ENCODE measurements around the gene PRKAG2. TPM values are rescaled to one million over a fixed set of nuclear protein-coding genes. Genes with fewer than 3 reads are reported as not detected.

The PRKAG2 gene
- total and polyA plus RNA-seq, 2 experiments from 2014 or later = 17.0 to 19.5 TPM

DNA sequence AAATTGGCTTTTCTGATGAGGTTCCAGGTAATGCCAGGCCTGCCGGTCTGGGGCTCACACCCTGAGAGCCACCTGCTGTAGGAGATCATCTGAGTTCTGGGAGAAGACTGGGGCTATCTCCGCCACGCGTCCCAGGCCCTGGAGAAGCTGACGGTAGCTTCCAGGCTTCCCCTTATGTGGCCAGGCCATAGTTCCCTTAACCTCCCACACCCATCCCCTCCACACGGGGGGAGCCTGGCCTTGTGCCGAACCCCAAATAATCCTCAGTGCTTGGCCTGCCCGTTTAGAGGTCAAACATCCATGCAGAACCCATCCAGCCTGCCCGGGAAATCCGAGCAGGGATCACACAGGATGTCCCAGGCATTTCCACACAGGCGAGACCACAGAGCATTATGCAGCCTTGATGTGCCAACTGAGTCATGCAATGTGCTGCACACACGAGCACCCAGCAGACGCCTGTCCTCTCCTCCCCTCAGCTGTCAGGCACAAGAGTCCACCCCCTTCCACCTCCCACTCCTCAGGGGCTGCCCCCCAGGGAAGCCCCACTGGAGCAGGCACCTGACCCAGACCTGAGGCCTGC lies 176.2 kb downstream of the PRKAG2 start:
- Histone ChIP-seq H3K4me3 (no peak overlapping the region), H3K9me3 (ENCODE audit: low read depth) (no peaks in the 10 kb centered on the region), H4K20me1 (ENCODE audit: insufficient read depth) (no peaks in the 10 kb centered on the region), H3K9me2 (ENCODE audit: insufficient read depth) (no peaks in the 10 kb centered on the region), H3K27ac (no peak overlapping the region), H3K36me3 (ENCODE audit: low read depth) (no peaks in the 10 kb centered on the region), H3K9ac (no peak overlapping the region), H3K4me1 (ENCODE audit: insufficient read depth) (peaks cover 9% of the 10 kb centered on the region), H3F3A (ENCODE audit: insufficient read depth) (peaks cover 6% of the 10 kb centered on the region), H3K4me2 (ENCODE audit: unreplicated experiment) (no peak overlapping the region), H3K27me3 (replicated peaks; ENCODE audit: insufficient read depth) (no peaks in the 10 kb centered on the region), H2AFZ (no peak overlapping the region), H3K79me2 (ENCODE audit: insufficient read depth) (no peaks in the 10 kb centered on the region)
- peak; percentile 84 for DNase-seq
- TF ChIP-seq EZH2phosphoT487 (IDR thresholded peaks at IDR 0.05; ENCODE audit: insufficient read depth, low read depth) (no peak), EZH2 (IDR thresholded peaks at IDR 0.05; ENCODE audit: insufficient read depth, poor library complexity, severe bottlenecking) (no peak)
- in situ Hi-C loops (cut with MboI) = no loop called here
- 42 to 44% methylated on average over 13 of the region's 13 CpGs for WGBS, 2 experiments (ENCODE audit: low coverage in 1 of 2, low lambda C conversion rate in 2 of 2, missing lambda C conversion rate in 2 of 2)

DNA sequence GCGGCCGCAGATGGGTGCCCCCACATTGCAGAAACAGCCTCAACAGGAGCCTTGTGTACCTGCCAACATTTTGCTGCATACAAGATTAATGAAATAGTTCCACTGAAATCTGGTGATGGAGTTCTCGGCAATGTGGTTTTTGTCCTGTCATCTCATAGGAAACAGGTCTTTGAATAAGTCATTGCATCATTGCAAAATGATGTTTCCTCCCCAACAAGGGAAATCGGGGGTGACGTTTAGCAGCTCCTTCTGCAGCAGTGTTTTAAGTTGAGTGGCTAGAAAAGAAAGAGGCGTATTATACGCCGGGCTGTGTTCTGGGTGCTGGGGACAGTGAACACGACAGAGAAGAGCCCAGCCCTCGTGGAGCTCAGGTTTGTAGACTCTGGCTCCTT lies 177.0 kb downstream of the PRKAG2 start:
- Histone ChIP-seq H3K27ac (no peak overlapping the region; the same call in 1 of the 2 replicates), H4K20me1 (ENCODE audit: insufficient read depth) (no peaks in the 10 kb centered on the region), H3K4me1 (ENCODE audit: insufficient read depth) (peaks cover 9% of the 10 kb centered on the region), H3F3A (ENCODE audit: insufficient read depth) (peaks cover 6% of the 10 kb centered on the region), H2AFZ (no peak overlapping the region), H3K9me2 (ENCODE audit: insufficient read depth) (no peaks in the 10 kb centered on the region), H3K9ac (0 out of 2 replicates have a peak overlapping the region, but pooled peaks have one; percentile 16), H3K4me2 (ENCODE audit: unreplicated experiment) (peak overlapping the region; percentile 25), H3K79me2 (ENCODE audit: insufficient read depth) (no peaks in the 10 kb centered on the region), H3K4me3 (no peak overlapping the region), H3K36me3 (ENCODE audit: low read depth) (no peaks in the 10 kb centered on the region), H3K9me3 (ENCODE audit: low read depth) (no peaks in the 10 kb centered on the region), H3K27me3 (replicated peaks; ENCODE audit: insufficient read depth) (no peaks in the 10 kb centered on the region)
- peak; percentile 55 for DNase-seq
- TF ChIP-seq EZH2phosphoT487 (IDR thresholded peaks at IDR 0.05; ENCODE audit: insufficient read depth, low read depth) = no peak
- WGBS, 2 experiments (ENCODE audit: low coverage in 1 of 2, low lambda C conversion rate in 2 of 2, missing lambda C conversion rate in 2 of 2) = 76 to 79% methylated on average over 10 of the region's 10 CpGs
- in situ Hi-C loops (cut with MboI) = no loop called here

DNA sequence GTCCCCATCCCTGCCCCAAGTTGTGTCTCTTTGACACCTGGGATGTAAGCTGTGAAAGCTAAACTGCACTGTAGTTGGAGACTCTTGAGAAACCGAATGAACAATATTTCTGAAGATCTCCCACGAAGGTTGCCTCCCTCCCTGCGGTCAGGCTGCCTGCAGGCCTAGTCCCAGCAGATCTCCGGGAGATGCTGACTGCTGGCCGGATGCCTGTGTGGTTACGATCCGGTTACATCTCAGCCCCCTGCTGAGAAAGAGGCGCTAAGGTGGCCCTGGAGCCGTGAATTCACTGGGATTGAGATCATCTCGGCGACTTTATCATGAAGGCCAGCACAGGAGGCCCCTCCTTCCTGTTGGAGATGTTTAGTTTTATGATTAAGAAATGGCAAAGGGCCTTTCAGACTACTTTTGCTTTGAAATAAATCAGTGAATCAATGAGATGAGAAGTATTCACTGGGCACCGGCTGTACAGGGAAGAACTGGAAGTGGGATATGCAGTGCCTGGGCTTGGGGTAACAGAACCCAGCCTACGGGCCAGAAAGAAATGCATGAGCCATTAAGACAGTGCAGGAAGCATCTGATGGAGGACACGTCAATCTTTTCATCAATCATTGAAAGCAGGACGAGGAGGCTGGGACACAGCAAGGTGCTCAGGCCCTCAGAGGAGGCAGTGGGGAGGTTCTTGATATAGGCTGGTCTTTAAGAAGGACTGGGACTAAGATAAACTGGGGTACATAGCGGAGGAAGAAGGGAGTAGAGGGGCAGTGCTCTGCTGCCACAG lies 177.6 kb downstream of the PRKAG2 start:
- no peaks in the 10 kb centered on the region for H4K20me1 ChIP-seq (ENCODE audit: insufficient read depth)
- peak overlapping the region; percentile 16; the same call in 1 of the 2 replicates for H3K9ac ChIP-seq
- WGBS, 2 experiments (ENCODE audit: low coverage in 1 of 2, low lambda C conversion rate in 2 of 2, missing lambda C conversion rate in 2 of 2) = 54 to 57% methylated on average over 16 of the region's 16 CpGs
- H3K79me2 ChIP-seq (ENCODE audit: insufficient read depth) = no peaks in the 10 kb centered on the region
- TF ChIP-seq EZH2 (IDR thresholded peaks at IDR 0.05; ENCODE audit: insufficient read depth, poor library complexity, severe bottlenecking) (no peak), EZH2phosphoT487 (IDR thresholded peaks at IDR 0.05; ENCODE audit: insufficient read depth, low read depth) (no peak)
- no peaks in the 10 kb centered on the region for H3K36me3 ChIP-seq (ENCODE audit: low read depth)
- H3K27me3 ChIP-seq (replicated peaks; ENCODE audit: insufficient read depth) = no peaks in the 10 kb centered on the region
- no peak overlapping the region for H2AFZ ChIP-seq
- in situ Hi-C loops (cut with MboI) = no loop called here
- H3K4me3 ChIP-seq = no peak overlapping the region
- H3K9me3 ChIP-seq (ENCODE audit: low read depth) = no peaks in the 10 kb centered on the region
- H3F3A ChIP-seq (ENCODE audit: insufficient read depth) = peaks cover 6% of the 10 kb centered on the region
- H3K9me2 ChIP-seq (ENCODE audit: insufficient read depth) = no peaks in the 10 kb centered on the region
- H3K4me2 ChIP-seq (ENCODE audit: unreplicated experiment) = peak overlapping the region; percentile 25
- peak; percentile 92 for DNase-seq
- H3K4me1 ChIP-seq (ENCODE audit: insufficient read depth) = peaks cover 9% of the 10 kb centered on the region
- H3K27ac ChIP-seq = peak overlapping the region; percentile 61

DNA sequence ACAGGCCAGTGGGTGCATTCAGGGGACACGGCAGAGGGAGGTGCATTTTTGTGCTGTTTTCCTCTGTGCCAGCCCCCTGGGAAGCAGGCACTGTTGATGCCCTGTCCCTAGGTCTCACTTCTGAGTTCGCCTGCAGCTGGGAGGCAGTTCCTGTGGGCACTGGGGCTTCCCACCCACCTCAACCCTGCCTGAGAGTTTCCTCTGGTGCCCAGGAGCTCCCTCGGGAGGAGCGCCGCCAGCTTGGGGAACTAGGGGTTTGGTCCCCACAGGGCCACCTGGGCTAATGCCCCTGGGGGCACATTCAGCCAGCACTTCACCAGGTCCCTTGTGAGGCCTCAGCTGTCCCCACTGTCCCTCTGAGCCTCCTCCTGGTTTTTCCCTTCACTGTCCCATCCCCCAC lies 179.0 kb downstream of the PRKAG2 start:
- 96 to 100% methylated on average over 3 to 5 of the region's 5 CpGs for WGBS, 2 experiments (ENCODE audit: low coverage in 1 of 2, low lambda C conversion rate in 2 of 2, missing lambda C conversion rate in 2 of 2)
- H3K79me2 ChIP-seq (ENCODE audit: insufficient read depth) = no peaks in the 10 kb centered on the region

More for the DNA sequence above, 179.0 kb downstream of the PRKAG2 start:
- no peaks in the 10 kb centered on the region for H3K27me3 ChIP-seq (replicated peaks; ENCODE audit: insufficient read depth)
- H3K4me1 ChIP-seq (ENCODE audit: insufficient read depth) = peaks cover 9% of the 10 kb centered on the region
- in situ Hi-C loops (cut with MboI) = no loop called here
- H3K27ac ChIP-seq = no peak overlapping the region
- no peaks in the 10 kb centered on the region for H3K36me3 ChIP-seq (ENCODE audit: low read depth)
- H3K9me2 ChIP-seq (ENCODE audit: insufficient read depth) = no peaks in the 10 kb centered on the region
- no peak overlapping the region for H3K4me2 ChIP-seq (ENCODE audit: unreplicated experiment)
- TF ChIP-seq EZH2phosphoT487 (IDR thresholded peaks at IDR 0.05; ENCODE audit: insufficient read depth, low read depth) (no peak), EZH2 (IDR thresholded peaks at IDR 0.05; ENCODE audit: insufficient read depth, poor library complexity, severe bottlenecking) (no peak)
- no peak overlapping the region for H2AFZ ChIP-seq
- H3K4me3 ChIP-seq = no peak overlapping the region
- no peak for DNase-seq
- H3F3A ChIP-seq (ENCODE audit: insufficient read depth) = peaks cover 6% of the 10 kb centered on the region
- no peaks in the 10 kb centered on the region for H3K9me3 ChIP-seq (ENCODE audit: low read depth)
- H3K9ac ChIP-seq = no peak overlapping the region
- no peaks in the 10 kb centered on the region for H4K20me1 ChIP-seq (ENCODE audit: insufficient read depth)
